HG03469 (cell line): ENCODE measurements around the gene CR1L.
"Not testable (repeated sequence)": the region's sequence is repeated elsewhere in the genome, so short reads cannot be mapped to it uniquely, and the experiment has no call there.

Experiments
- ATAC-seq: cut with Tn5 transposase; IDR thresholded peaks from one replicate; pipeline ENCODE4 v1.9.1; 2021; ENCODE audit warnings: mild to moderate bottlenecking, moderate library complexity, moderate number of reproducible peaks; ENCODE audit not compliant: unreplicated experiment

Gene CR1L

GRCh38 chr1:207742850-207743555, 98.1 kb downstream of the CR1L start:
- ATAC-seq, result no peak

- no peak for ATAC-seq
Measured at GRCh38 chr1:207744000-207744534, 99.1 kb downstream of the CR1L start.

GRCh38 chr1:207745285-207745684, 100.4 kb downstream of the CR1L start:
- no peak for ATAC-seq

- ATAC-seq, result no peak
Measured at GRCh38 chr1:207745839-207746767, 101.2 kb downstream of the CR1L start.

GRCh38 chr1:207747627-207748492, 102.9 kb downstream of the CR1L start:
- ATAC-seq, result no peak

- no peak for ATAC-seq
Measured at GRCh38 chr1:207748737-207749528, 104.0 kb downstream of the CR1L start.

- no peak for ATAC-seq
Measured at GRCh38 chr1:207750631-207751305, 105.8 kb downstream of the CR1L start.

- not testable (repeated sequence) for ATAC-seq
Measured at GRCh38 chr1:207751463-207751789, 106.5 kb downstream of the CR1L start.

GRCh38 chr1:207751790-207752455, 107.0 kb downstream of the CR1L start, which contains the start of gene CD46:
Gene CD46 (plus strand): TSS chr1:207752054. CDS start chr1:207752213, 159 bp downstream.
- peak; percentile 83 for ATAC-seq

GRCh38 chr1:207752456-207752998, 107.6 kb downstream of the CR1L start:
- ATAC-seq, result no peak

GRCh38 chr1:207753611-207754010, 108.7 kb downstream of the CR1L start:
- ATAC-seq, result no peak

GRCh38 chr1:207754011-207754410, 109.1 kb downstream of the CR1L start:
- no peak for ATAC-seq

- ATAC-seq, result no peak
Measured at GRCh38 chr1:207754974-207755700, 110.2 kb downstream of the CR1L start.

- ATAC-seq, result no peak
Measured at GRCh38 chr1:207755846-207756693, 111.1 kb downstream of the CR1L start.

GRCh38 chr1:207762622-207763021, 117.7 kb downstream of the CR1L start:
- no peak for ATAC-seq

GRCh38 chr1:207763091-207763490, 118.2 kb downstream of the CR1L start:
- ATAC-seq, result no peak

- ATAC-seq, result no peak
Measured at GRCh38 chr1:207763972-207764371, 119.0 kb downstream of the CR1L start.
